ENCODE data around the gene SLC15A2.

DNA sequence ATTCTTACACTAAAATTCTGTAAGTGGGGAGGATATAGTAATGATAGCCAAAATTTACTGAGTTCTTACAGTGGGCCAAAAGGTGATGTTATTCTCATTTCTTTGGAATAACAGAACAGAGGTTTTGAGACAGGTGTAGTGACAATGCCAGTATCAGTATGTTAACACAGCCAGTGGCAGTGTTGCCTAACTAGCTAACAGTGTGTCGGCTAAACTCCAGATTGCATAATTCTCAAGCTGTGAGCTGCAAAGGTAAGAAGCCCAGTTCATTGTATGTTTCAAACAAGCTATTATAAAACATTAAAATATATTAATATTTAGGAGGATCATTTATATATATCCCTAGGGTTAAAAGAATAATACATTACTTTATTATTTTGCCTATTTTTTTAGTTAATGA lies 920 bp downstream of the SLC15A2 start:
- TF ChIP-seq CTCF (IDR thresholded peaks at IDR 0.05; ENCODE audit: low read depth, low read length) (no peak), POLR2A (IDR thresholded peaks at IDR 0.05; ENCODE audit: extremely low read depth, insufficient read length) (no peak)

Data from NB4 (cell line).